GM21723 (cell line): ENCODE measurements around the gene CFAP92.

Experiments used
- ATAC-seq: cut with Tn5 transposase; IDR thresholded peaks from one replicate; pipeline ENCODE4 v1.9.1; 2021; ENCODE audit warnings: mild to moderate bottlenecking, moderate library complexity; ENCODE audit not compliant: unreplicated experiment

CFAP92 gene, protein sequence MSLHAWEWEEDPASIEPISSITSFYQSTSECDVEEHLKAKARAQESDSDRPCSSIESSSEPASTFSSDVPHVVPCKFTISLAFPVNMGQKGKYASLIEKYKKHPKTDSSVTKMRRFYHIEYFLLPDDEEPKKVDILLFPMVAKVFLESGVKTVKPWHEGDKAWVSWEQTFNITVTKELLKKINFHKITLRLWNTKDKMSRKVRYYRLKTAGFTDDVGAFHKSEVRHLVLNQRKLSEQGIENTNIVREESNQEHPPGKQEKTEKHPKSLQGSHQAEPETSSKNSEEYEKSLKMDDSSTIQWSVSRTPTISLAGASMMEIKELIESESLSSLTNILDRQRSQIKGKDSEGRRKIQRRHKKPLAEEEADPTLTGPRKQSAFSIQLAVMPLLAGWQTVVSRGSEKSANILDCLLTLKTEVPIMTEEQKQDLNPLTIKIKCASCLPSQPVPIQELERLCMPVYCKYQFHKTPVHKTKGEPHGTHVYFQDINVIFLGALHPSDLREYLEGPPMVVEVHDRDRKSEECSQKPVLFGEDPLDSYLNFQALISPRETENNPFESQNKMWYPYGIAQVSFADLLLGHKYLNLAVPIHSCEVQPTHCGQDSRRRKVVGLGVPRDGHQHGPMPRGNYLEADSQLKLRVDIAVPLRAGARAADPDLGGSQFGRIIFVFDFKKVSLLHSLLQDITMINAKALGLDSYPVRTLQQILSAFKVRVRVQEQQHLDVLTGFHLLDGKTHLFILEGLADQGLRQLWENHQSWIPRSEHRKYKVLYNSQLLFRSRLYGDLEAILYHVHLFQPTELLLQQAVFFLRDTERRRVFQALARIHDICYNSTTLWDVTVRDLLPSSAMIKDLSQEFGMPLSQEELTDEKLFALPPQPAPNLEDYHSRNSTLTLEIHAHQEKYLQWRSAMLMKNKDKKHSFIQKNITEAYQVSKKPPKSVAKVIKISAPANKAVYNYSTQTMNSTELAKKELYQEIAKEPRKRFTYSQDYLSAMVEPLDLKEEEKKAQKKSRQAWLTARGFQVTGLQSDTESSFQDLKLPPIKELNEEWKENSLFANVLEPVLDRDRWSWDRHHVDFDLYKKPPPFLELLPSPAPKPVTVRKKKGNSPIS

DNA sequence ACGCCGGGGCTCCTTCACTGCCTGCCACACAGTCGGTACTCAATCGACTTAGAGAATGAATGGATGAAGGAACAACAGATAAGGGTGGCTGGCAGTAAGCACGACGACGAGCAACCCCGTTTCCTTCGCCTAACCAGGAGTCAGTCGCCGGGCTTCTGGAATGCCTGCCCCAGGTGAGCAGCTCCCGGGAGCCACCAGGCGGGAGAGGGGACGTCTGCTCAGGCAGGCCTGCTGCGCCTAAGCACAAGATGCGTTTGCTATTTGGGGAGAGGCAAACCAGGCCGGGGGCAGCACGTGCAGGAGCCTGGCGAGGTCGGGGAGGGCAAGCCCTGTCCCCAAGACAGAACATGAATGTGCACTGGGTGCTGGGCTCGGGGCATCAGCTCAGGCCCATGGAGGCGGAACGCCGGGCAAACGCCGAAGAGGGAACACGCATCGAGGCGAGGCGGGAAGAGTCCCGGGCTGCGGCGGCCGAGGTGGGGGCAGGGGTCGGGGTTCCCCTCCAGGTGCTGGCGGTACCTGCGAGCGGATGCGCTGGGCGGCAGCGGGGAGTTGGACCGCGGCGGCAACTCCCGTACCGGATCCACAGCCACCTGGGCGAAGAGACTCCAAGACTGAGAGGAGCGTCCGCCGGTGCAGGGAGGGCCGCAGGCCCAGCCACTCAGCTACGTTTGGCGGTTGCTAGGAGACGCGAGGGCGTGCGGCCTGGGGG lies at the start of gene CFAP92:
TSS of gene CFAP92 (minus strand) at position 616 of the 712 bp plus-strand sequence. CDS start 772 bp downstream, outside the sequence.
- peak; percentile 94 for ATAC-seq

DNA sequence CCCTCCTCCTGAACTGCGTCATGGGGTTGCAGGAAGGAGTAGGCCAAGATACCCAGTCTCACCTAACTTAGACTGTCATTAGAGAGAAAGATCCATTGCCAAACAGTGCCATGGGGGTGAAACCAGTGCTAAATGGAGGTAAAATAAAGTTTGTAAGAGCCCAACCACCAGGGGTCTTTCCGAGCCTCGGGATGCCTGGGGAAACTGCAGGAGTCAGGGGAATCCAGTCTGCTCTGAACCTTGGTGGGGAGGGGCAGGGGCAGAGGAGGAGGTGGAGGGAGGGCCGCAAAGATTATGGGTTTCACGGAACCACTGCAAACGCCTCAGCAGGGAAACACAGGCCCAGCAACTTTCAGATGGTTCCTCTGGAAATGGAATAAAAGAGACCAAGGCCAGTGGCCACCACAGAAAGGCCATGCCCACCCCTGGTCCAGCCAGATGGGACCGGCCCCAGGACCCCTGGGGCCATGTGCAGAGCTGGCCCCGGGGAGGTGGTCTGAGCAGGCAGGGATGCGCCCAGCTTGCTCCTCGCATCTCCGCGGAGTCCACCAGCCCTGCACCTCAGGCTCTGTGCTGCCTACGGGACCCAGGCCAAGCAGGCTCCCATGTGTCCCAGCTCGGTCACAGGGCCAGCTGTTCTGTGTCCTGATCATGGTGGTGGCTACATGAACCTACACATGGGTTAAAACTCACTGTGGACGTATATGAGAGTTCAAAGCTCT lies 46.9 kb upstream of the CFAP92 start:
- no peak for ATAC-seq

DNA sequence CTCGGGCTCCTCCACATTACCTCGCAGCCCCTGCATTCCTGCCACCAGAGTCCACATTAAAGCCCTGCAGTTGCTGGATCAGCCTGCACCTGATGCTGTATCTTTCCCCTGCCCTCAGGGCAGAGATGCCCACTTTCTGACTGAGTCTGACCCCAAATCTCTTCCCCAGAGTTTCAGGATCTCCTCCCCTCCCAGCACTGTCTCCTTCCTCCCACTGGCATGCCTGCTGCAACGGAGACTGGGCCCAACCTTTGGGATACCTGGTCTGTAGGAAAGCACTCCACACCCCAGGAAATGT lies 46.1 kb upstream of the CFAP92 start:
- ATAC-seq, result no peak

DNA sequence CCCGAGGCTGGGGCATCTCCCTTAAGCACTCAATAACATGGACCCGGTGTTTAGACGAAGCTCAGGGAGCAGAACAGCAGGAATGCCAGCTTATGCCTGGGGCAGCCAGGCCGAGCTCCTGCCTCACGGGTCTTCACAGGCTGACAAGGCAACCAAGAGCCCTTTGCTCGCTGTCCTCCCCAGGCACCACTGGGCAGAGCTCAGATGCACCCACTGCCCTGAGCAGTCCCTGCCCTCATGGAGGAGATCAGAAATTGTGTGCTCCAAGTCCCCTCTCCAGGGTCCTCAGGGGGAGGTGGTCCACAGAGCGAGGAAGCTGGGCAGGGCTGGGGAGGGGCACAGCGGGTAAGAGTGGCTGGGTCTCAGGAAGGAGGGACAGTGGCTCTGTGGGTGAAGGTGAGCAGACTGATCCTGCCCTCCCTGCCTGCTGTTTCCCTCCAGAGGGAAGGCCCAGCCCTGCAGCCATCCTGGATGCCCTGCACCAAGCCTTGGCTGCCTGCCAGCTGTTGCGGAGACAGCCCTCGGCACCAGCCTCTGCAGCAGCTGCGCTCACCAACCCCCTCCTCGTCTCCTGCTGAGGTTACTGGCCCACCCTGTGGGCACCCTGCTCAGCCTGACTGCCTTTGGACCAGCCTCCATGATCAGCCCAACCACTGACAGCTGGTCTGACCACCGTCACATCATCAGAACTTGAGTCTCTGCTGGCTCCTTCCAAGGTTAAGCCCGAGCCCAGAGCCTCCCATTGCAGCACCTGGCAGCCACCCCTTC lies 45.6 kb upstream of the CFAP92 start:
- no peak for ATAC-seq

DNA sequence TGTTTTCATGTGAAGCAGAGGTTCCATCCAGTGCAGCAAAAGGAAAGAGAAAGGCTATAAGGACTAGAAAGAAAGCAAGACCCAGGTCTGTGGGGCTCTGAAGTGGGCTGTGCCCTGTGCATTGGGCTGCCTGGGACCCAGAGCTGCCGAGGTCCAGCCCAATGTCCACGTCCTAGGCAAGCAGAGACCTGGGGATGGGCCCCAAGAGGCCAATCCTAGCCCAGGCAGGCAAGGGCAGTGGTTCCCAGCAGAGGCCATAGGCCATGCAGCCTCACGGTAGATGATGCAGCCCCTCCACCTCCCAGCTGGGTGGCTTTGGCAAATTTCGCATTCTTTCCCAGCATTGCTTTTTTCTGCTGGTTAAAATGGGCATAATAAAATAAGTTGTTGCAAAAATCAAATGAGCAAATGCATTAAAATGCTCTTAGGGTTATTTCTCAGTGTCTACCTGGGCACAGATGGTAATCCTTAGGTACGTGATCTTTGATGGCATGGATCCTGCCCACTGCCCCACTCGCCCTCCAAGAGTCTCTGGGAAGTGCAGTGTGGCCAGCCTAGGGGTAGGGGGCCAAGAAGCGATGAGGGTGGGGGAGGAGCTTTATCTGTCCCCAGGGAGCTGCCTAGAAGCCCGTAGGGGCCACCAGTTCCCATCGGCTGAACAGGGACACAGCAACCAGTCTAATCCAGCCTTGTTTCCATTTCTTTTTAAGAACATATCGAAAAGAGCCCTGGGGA lies 44.4 kb upstream of the CFAP92 start:
- ATAC-seq, result no peak

DNA sequence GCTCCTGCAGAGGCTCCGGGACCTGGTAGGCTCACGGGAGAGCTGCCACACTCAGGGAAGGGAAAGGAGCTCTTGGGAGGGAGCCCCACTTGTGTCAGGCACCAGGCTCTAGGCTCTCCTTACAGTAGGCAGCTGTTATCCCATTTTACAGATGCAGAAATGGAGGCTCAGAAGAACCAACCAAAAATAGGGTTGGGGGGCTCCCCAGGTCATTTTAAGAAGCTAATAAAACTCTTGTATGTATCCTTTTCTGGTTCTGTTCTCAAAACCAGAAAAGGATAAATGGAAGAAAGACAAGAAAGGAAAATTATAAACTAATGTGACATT lies 43.2 kb upstream of the CFAP92 start:
- ATAC-seq, result no peak

DNA sequence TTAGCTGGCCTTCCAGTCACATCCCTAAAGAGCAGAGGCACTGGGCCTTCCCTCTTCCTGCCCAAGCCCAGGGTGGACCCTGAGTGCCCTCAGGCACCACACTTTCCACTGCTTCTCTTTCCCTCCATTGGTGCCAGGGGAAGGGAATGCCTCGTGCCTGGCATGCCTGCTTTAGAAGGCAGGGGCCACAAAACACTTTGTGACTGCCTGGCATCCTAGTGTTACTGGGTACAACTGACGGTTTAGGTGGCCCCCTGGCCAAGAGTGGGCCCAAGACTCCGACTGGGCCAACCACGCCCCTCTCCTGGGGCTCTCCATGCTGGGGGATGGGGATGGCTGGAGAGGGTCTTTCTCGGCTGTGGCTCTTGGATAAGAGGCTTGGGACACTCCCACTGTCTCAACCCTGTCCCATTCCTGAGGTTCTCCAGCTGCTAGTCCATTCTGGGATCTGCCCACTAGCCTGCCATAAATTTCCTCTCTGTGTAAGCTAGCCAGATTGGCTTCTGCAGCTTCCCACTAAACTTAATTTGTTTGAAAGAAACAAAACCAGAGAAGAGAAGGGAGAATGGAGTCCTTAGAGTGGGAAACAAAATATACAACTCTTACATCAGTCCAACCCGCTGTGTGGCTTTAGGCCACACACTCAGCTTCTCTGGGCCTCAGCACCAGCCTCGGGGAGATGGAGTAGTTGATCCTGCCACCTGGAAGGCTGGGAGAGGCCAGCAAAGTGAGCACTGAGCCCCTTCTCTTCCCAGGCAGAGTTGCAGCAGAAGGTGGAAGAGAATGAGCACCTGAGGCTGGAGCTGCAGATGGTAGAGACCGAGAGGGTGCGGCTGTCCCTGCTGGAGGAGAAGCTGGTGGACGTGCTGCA lies 42.6 kb upstream of the CFAP92 start:
- ATAC-seq, result no peak

DNA sequence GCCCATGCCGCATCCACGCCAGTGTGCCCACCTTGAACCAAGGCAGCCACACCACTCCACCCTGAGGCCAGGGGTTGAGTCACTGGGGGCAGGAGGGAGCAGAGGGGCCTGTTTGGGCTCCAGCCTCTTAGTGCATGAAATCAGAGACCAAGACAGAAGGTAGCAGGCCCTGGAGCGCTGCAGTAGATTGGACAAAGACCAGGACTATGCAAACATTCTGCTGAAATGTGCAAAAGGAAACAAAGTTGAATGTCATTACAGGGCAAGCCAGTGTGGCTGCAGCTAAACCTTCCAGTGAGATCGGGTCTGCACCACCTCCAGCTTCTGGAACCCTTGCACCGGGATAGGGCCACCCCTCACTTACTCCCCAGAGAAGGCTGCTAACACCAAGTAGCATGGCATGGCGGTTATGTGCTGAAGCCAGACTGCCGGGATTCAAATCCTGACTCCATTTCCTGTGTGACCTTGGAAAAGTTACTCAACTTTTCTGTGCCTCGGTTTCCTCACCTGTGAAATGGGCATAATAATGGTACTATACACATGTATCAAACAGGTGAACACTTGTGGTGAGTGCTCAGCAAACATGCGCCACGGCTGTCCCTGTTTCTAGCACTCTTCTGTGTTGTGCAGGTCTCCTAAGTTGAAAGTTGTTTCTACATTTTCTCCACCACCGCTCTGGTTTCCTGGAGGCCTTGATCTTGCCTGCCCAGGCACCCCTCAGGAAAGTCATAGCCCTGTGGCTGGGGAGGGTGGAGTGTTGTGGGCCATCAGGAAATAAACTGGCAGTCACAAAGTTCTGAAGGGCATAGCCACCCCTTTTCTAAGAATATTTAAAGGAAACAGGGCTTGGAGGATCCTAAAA lies 41.7 kb upstream of the CFAP92 start:
- no peak for ATAC-seq

DNA sequence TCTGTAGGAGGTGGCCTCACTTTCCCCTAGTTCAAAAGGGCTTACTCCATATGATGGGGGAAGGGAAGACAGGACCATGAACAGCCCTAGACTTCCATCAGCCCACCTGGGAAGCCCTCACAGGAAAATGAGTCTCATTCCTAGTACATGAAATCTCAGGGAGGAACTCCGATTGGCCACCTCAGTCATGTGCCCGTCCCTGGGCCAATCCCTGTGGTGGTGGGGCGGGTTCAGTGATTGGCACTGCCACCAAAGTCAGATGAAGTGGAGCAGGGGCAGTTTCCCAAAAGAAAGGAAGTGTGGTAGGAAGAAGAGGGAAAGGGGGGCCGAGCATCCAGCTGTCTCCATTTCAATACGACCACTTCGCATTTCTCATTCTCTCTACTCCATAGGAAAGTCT lies 40.8 kb upstream of the CFAP92 start:
- ATAC-seq, result no peak

DNA sequence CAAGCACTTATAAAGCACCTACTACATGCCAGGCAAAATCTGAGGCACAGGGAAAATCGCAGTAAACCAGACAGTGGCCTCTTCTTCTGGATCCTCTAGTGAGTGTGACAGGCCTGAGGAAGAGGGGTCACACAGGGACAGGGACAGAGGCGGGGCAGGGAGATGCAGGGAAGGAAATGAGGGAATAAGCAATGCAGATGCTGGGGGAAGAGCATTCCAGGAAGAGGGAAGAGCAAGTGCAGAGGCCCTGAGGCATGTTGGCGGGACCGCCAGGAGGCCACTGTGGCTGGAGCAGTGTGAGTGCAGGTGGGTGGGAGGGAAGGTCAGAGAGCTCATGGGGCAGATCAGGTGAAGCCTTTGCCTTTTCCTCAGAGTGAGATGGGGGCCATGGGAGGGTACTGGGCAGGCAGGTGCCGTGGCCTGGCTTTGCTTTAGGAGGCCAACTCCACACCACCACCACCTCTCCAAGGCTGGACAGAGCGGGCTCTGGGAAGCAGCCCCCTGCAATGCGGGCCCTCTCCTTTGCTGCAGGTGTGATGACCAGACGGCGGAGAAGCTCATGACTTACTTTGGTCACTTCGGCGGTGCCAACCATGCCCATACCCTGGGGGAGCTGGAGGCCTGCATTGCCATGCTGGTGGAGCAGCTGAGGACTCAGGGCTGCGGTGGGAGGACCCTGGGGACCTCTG lies 39.9 kb upstream of the CFAP92 start:
- no peak for ATAC-seq

DNA sequence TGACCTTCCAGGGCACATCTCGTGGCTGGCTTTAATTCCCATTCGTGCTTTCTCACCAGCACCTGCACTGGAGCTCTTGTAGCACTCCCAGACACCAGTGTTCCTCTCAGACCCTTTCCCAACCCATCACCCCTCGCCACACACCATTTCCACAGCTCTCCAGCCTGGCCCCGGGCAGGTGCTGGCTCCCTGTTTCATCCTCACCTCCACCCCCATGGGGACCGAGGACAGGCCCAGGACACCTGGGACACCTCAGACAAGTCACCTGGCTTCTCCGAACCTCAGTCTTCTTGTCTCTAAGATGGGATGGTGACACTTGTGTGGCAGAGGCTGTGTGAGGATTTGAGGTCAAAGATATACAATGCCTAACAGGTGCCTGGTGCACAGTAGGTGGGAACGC lies 39.3 kb upstream of the CFAP92 start:
- no peak for ATAC-seq

DNA sequence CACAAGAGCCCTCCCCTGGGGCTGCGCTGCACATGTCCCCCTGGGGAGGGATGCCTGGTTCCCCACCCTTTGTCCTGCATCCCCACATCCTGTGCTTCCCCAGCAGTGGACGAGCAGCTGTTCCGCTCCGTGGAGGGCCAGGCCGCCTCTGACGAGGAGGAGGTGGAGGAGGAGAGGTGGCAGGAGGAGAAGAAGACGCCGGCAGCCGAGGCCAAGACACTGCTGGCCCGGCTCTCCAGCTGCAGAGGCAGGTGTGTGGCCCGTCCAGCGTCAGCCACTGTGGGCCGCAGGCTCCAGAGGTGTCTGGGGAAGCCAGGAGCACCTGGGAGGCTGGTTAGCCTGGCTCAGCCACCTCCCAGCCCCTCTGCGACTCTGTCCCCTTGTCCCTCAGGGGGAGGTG lies 38.8 kb upstream of the CFAP92 start:
- no peak for ATAC-seq

DNA sequence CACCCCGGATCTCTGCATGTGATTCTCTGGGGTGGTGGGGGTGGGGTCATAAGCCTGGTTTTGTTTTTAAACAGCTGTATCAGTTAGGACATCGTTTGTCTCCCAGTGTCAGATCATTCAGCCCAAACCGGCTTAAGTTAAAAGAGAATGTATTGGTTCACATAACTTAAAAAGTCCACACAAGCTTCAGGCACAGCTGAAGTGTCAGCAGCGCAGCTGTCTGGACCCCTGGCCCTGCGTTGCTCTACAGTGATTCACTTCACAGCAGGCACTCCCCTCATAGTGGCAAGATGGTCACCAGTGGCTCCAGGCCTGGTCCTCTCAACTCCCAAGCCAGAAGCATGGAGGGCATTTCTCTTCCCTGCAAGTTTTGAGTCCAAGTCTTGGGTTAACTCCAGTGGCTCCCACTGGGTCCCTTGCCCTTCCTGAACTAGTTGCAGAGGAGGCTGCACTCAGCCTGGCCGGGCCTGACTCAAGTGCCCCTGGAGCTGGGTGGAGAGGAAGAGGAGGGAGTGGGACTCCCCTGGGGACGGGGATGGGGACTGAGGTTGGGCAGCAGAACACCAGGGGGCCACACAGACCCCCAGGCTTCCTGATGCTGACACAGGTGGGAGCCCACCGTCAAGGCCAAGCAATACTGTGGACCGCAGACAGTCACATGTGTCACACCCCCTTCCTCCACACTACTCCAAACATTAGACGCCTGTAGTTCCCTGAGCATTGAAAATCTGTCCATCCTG lies 37.8 kb upstream of the CFAP92 start:
- no peak for ATAC-seq

DNA sequence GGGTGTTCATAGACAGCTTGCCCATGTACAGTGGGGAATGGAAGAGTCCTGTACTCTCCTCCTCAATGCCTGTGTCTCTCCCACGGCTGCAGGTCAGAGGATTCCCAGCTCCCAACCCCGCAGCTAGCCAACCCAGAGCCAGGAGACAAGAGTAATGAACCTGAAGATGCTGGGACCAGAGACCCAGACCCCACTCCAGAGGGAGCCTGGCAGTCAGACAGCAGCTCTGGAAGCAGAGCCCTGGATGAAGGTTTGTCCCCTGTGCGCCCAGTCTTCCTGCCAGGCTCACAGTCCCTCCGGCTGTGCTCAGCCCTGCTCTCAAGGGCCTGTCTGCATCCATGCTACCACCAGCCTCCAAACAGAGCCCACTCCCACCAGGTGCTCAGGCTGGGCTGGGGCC lies 36.7 kb upstream of the CFAP92 start:
- ATAC-seq, result no peak

DNA sequence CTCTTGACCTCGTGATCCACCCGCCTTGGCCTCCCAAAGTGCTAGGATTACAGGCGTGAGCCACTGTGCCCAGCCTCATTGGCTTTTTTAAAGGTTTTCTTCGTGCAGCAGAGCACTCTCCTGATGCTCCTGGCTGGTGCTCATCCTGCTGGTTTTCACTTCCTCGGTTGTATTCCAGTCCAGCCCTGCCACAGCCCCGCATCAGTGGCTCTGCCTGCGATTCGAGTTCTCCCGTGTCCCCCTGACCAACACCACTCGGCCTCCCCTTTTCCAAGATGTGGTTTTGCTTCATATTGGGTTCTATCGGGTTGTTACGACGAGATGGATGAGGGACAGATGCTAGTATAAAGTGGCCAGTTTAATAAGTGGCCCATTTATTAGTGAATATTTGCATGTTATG lies 35.0 kb upstream of the CFAP92 start:
- ATAC-seq, result no peak

DNA sequence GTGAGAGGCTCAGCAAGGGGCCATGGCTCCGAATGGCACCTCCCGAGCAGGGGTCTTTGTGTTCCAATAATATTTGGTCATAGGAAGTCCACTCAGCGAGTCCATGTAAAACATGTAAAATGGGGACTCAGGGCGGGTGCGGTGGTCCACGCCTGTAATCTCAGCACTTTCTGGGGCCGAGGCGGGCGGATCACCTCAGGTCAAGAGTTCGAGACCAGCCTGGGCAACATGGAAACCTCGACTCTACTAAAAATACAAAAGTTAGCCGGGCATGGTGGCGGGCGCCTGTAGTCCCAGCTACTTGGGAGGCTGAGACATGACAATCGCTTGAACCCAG lies 33.6 kb upstream of the CFAP92 start:
- no peak for ATAC-seq
